ENCODE data around the gene RD3L.

DNA sequence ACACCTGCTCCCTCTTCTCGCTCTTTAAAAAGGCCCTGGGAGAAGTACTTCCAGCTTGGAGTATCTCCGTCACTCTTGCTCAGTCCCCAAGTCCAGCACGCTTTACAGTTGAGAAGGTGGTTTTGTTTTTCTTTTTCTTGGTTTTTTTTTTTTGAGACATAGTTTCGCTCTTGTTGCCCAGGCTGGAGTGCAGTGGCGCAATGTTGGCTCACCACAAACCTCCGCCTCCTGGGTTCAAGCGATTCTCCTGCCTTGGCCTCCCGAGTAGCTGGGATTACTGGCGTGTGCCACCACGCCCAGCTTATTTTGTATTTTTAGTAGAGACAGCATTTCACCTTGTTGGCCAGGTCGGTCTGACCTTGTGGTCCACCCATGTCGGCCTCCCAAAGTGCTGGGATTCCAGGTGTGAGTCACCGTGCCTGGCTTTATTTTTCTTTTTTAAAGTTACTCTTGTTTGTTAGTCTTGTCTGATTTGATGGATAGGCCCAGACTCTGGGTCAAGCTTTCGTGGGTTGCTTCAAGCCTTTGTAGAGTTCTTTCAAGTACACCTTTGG lies 12.2 kb downstream of the RD3L start:
- TF ChIP-seq, protein P1, sequence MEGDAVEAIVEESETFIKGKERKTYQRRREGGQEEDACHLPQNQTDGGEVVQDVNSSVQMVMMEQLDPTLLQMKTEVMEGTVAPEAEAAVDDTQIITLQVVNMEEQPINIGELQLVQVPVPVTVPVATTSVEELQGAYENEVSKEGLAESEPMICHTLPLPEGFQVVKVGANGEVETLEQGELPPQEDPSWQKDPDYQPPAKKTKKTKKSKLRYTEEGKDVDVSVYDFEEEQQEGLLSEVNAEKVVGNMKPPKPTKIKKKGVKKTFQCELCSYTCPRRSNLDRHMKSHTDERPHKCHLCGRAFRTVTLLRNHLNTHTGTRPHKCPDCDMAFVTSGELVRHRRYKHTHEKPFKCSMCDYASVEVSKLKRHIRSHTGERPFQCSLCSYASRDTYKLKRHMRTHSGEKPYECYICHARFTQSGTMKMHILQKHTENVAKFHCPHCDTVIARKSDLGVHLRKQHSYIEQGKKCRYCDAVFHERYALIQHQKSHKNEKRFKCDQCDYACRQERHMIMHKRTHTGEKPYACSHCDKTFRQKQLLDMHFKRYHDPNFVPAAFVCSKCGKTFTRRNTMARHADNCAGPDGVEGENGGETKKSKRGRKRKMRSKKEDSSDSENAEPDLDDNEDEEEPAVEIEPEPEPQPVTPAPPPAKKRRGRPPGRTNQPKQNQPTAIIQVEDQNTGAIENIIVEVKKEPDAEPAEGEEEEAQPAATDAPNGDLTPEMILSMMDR (conservative IDR thresholded peaks at IDR 0.05; ENCODE audit: low read depth, low read length): no peak
- TF ChIP-seq POLR2A (IDR thresholded peaks at IDR 0.05; ENCODE audit: low read depth, low read length) (no peak), RFX5 (IDR thresholded peaks at IDR 0.05; ENCODE audit: low read depth, low read length) (no peak), RAD21 (IDR thresholded peaks at IDR 0.05; ENCODE audit: low read length) (no peak), CEBPB (IDR thresholded peaks at IDR 0.05; ENCODE audit: low read depth, low read length) (no peak), CHD1 (IDR thresholded peaks at IDR 0.05; ENCODE audit: low read depth, low read length) (no peak), BHLHE40 (IDR thresholded peaks at IDR 0.05; ENCODE audit: low read depth, low read length) (no peak), MXI1 (IDR thresholded peaks at IDR 0.05; ENCODE audit: borderline replicate concordance, low read depth, low read length) (no peak), MAFK (IDR thresholded peaks at IDR 0.05; ENCODE audit: low read depth, low read length) (no peak), SMC3 (IDR thresholded peaks at IDR 0.05; ENCODE audit: low read depth, low read length) (no peak), FOS (IDR thresholded peaks at IDR 0.05; ENCODE audit: low read depth, low read length) (no peak)
- TF ChIP-seq, protein P2, sequence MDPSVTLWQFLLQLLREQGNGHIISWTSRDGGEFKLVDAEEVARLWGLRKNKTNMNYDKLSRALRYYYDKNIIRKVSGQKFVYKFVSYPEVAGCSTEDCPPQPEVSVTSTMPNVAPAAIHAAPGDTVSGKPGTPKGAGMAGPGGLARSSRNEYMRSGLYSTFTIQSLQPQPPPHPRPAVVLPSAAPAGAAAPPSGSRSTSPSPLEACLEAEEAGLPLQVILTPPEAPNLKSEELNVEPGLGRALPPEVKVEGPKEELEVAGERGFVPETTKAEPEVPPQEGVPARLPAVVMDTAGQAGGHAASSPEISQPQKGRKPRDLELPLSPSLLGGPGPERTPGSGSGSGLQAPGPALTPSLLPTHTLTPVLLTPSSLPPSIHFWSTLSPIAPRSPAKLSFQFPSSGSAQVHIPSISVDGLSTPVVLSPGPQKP (IDR thresholded peaks at IDR 0.05; ENCODE audit: borderline replicate concordance, low read depth, low read length): no peak
- TF ChIP-seq, protein P3, sequence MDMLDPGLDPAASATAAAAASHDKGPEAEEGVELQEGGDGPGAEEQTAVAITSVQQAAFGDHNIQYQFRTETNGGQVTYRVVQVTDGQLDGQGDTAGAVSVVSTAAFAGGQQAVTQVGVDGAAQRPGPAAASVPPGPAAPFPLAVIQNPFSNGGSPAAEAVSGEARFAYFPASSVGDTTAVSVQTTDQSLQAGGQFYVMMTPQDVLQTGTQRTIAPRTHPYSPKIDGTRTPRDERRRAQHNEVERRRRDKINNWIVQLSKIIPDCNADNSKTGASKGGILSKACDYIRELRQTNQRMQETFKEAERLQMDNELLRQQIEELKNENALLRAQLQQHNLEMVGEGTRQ (IDR thresholded peaks at IDR 0.05; ENCODE audit: low read depth, low read length): no peak
